Measurements from ENCODE around the gene STIM1.

The STIM1 gene

GRCh38 chr11:3955299-3955665 lies 99.8 kb downstream of the STIM1 start:
- no peak for DNase-seq

DNA sequence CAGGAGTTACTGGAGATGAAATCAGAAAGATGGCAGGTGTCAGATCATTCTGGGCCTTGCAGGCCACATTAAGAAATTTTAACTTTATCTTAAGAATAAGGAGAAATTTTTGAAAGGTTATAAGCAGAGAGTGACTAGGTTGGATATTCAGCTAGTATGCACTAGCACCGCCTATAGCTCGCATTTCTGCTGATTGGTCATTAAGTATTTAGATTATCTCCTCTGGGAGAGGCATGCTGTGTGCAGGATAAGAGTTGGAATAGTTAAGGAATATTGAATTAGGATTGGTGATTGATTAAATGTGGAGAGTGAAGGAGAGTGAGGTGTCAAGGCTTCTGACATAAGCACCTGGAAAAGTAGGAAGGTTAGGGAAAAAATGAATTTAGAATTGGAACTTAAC lies 100.6 kb downstream of the STIM1 start:
- DNase-seq, result no peak

GRCh38 chr11:3956748-3957147 lies 101.3 kb downstream of the STIM1 start:
- DNase-seq, result no peak

- no peak for DNase-seq
Observed at GRCh38 chr11:3957437-3957836, 102.0 kb downstream of the STIM1 start.

- no peak for DNase-seq
Observed at GRCh38 chr11:3958281-3958680, 102.8 kb downstream of the STIM1 start.

GRCh38 chr11:3959015-3959902 lies 103.8 kb downstream of the STIM1 start:
- no peak for DNase-seq

- DNase-seq, result no peak
Observed at GRCh38 chr11:3959903-3960265, 104.4 kb downstream of the STIM1 start.

GRCh38 chr11:3962406-3962840 lies 107.0 kb downstream of the STIM1 start:
- no peak for DNase-seq

- DNase-seq, result no peak
Observed at GRCh38 chr11:3964056-3964455, 108.6 kb downstream of the STIM1 start.

DNA sequence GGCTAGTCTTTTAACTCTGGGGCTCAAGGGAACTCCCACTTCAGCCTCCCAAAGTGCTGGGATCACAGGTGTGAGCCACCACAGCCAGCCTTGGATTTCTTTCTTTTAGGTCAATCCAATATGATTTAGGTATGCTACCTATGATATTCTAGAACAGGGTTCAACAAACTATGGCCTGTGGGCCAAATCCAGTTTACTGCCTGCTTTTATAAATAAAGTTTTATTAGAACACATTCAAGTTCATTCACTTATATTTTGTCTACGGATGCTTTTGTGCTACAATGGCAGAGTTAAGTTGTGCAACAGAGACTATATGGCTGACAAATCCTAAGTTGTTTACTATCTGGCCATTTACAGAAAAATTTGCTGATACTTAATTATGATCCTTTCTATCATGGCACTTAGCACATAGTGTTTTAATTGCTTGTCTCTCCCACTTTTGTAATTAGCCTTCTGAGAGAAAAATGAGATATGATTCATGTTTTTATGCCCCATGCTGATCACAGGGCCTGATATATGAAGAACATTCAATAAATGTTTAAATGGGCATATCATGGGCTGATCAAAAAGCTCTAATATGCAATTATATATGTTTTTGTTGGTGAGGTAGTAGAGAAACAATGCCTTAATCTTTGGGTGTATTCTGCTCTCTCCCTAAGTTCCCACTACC lies 109.6 kb downstream of the STIM1 start:
- DNase-seq, result no peak

- no peak for DNase-seq
Observed at GRCh38 chr11:3967695-3968094, 112.2 kb downstream of the STIM1 start.

- no peak for DNase-seq
Observed at GRCh38 chr11:3969200-3969599, 113.7 kb downstream of the STIM1 start.

GRCh38 chr11:3969613-3970012 lies 114.1 kb downstream of the STIM1 start:
- DNase-seq, result no peak

DNA sequence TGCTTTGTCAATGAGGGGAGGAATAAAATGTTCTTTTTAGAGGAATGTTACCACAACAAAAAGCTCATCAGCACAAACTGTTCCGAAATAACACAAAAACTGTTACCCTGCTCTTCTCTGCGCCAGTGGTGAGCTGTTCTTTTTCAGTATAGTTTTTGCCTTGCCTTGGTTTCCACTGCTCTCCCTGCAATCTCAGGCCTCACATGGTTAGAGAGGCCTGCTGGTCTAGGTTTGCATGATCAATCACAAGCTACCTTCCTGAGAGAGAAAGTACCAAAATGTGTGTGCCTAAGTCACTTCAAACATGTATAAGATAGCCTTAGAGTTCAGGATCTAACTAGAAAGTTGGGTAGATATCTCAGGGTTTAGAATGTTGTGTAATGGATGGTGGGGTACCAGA lies 114.6 kb downstream of the STIM1 start:
- no peak for DNase-seq

- no peak for DNase-seq
Observed at GRCh38 chr11:3971756-3972404, 116.4 kb downstream of the STIM1 start.

DNA sequence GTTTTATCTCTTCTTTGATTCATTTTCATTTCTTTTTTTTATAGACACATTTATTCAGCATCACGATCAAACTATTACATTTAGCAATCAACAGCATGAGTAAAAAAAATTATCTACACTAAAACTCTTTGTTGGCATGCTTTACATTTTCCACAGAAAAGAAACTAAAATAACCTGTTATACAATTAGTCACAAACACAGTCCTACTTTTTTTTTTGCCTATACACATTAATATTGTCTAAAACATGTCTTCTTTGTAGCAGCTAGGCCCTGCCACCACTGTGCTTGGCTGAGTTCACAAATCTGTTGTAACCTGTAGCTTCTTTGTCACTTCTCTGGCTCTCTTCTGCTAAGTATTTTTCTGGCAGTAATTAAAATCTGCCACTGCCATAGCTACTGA lies 117.0 kb downstream of the STIM1 start:
- no peak for DNase-seq

DNA sequence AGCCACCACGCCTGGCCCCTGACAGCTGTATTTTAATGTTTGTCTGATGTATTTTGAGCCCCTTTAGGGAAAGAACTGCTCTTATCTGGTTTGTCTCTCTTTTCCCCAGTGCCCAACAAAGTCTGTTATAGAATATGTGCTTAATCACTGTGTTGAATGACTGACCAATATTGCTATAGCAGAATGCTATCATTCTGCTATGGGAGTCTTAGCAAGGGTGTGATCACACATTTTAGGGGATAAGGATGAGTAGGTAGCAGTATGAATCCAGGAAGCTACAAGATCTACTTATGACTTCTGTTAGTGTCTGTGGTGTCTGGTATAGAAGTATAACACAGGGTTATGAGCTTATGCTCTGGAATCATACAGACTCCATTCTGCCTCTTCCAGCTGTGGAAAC lies 121.6 kb downstream of the STIM1 start:
- no peak for DNase-seq

GRCh38 chr11:3981084-3981633 lies 125.7 kb downstream of the STIM1 start:
- DNase-seq, result no peak

DNA sequence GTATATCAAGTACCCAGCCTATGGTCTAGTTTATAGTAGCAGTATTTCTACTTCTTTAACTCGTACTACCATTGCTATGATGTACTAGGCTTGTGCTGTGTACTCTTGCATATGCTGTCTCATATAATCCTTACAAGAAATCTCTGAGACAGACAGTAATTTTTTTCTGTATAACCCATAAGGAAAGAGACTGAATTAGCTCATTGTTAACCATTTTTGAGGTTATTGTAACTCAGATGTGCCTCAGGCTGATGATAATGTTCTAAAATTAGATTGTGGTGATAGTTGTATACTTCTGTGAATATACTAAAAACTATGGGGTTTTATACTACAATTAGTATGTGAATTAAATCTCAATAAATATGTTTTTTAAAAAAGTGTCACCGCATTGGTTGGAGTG lies 127.0 kb downstream of the STIM1 start:
- no peak for DNase-seq

- DNase-seq, result no peak
Observed at GRCh38 chr11:3983101-3983500, 127.6 kb downstream of the STIM1 start.

DNA sequence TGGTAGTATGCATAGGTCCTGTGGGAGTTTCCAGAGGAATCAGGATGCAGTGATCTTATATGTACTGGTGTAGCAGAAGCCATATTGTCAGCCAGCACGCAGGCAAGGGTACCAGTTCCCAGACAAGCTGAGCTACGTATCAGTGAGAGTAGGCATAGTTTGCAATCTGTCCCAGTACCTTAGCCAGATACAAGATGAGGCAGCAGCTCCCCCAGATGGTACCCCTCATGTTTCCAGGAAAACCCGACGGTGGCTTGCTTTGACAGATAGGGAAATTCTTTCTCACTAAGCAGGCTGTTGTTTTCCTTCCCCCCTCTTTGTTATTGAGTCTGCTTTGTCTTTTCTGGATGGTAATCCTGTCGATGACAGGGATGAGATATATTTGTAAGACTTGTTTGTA lies 129.4 kb downstream of the STIM1 start:
- DNase-seq, result no peak

DNA sequence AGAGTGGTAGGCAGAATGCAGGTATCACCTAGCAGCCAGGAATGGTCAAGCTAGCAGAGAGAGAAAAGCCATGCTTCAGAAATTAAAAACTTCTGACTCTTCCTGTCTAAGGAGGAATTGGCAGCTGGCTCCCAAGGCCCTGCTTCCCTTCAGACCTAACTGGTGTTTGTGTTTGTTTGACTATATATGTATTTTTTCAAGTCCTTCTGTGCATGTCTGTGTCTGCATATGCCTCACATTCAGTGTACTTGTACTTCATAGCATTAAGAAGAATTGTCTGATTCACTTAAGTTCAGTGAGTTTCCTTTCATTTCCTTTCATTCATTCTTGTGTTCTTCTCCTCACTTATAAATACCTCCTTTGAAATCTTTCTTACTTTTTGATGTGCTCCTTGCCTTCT lies 130.2 kb downstream of the STIM1 start:
- DNase-seq, result no peak

- no peak for DNase-seq
Observed at GRCh38 chr11:3986301-3986700, 130.8 kb downstream of the STIM1 start.
